Hematopoietic multipotent progenitor cell treated with erythropoietin and hydrocortisone succinate and interleukin-3 and kit ligand, for 8 days (in vitro differentiated cells): ENCODE data around the gene SMG6.
"Not testable (repeated sequence)": the region's sequence is repeated elsewhere in the genome, so short reads cannot be mapped to it uniquely, and the experiment has no call there.

Source experiments
- DNase-seq: peaks from one replicate; pipeline ENCODE4 v3.0.0-alpha.2; 2015

Gene SMG6

DNA sequence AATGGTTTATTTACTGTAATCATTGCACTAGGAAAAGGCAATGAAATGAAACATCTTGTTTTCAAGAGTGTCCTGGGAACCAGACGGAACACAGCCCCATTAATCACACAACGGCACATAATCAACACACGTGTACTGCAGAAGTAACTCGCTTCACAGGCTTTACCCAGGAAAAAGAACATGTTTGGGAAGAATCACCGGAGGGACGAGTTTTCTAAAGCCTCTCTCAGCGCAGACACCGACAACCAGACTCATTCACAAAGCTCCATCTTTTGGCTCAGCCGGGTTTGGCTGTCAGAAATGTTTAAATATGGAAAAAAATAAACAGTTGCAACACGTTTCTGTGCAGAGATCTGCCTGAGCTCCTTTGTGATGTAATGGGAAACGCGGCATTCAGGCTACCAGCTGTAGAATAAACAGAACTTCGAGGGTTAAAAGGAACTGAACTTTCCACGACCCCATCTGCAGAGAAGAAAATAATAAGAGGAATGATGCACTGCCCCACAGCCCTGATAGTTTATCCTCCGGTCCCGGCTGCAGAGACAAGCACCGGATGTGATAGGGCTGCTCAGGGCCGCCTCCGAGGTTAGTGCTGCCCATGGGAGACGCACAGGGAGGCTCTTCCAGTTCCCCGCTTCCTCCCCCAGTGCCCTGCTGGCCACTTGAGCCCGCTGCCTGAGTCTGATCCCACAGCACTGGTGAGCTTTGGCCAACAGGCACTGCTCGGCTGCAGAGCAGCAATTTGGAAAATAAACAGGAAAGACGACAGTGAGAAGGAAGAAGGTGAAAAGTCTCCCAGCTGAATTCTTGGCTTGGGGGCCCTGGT lies 128.9 kb downstream of the SMG6 start:
- DNase-seq: no peak

DNA sequence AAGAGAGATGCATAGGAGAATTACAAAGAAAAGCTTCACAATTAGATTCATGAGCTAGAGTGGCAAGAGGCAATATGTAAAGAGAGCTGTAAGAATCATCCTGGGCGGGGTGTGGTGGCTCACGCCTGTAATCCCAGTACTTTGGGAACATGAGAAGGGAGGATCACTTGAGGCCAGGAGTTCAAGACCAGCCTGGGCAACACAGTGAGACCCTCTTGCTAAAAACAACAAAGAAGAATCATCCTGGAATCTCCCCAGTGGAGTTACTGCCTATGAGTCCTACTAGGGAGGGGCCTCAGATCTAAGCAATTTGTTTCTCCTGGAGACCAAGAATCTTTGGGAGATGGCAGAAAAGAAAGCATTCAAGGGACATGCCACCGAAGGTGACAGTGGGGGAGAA lies 129.6 kb downstream of the SMG6 start:
- no peak for DNase-seq

DNA sequence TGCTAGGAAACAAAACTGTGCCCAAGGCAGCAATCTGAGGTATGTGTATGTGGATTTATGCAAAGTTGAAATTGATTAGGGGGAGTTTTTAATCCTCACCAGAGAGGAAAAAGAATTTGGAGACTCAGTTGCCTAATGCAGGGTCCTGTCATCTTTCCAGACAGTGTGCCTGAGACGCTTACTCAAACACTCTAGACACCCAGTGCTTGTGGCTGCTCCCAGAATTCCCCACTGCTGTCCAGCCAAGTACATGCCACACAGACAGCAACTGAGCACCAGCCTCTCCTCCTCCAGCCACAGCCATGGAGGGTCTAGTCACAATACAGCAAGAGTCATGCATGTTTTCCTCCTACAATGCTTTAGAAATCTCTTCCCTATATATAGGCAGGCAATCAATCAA lies 130.6 kb downstream of the SMG6 start:
- DNase-seq: no peak

DNA sequence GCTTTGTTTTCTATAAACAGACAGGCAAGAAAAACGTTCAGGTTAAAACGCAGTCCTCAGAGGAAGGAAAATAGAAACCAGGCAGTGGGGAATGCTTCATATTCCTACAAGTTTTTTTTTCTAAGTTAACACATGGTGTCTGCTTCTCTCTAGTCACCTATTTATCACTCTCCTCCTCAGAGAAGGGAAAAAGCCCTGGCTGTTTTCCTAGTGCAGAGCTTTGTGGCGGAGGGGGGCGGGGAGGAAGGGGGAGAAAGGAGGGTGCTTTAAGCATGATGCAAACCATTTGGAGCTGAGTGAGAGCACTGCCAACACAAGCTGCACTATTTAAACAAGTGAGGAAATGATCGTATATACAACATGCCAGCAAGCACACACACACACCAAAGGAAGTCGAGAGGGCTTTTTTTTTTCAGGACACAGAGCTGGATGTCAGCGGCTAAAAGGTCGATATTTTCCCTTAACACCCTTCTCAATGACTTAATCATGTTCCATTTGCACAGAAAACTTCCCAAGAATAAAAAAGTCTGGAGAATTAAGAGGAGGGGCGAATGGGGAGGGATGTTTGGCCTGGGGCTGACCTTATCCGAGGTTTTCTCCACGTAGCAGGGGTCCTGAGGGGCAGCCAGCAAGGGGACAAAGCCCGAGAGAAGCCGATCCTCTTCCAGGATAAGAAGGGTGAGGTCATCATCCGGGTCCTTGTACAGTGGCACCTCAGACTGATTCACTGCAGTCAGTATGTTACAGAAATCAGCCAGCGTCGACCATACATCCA lies 131.3 kb downstream of the SMG6 start:
- DNase-seq: no peak

DNA sequence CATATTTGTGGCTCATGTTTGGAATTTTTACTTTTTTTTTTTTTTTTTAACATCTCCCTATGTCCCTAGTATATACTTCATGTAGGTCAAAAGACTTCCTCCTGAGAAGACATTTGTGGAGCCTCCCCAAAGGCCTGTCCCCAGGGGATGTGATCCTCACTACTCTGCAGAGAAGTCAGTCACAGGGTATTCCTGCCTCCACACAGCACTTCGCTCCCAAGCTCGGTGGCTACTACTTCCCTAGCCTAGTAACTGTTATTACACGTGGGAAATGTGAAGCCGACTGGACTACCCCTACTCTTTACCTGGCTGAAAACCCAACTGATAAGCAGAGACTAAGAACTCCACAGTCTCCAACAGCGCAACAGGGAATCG lies 131.9 kb downstream of the SMG6 start:
- no peak for DNase-seq

DNA sequence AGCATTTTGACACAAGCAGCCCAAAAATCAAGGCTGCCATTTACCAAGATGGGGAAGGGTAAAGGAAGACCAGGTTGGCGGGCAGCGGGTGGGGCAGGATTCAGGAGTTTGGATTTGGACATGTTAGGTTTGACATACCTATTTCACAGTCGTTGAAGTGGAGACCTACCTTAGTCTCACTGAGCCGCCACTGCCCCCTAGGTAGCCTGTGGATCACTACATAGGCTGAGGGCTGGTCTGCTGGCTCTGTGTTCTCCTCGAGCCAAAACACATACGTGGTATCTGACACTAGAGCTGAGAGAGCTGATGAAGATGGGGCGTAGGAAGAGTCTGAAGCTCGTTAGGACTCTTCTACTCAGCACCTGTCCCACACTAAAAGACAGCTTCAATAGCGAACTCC lies 133.6 kb downstream of the SMG6 start:
- peak; percentile 21 for DNase-seq

DNA sequence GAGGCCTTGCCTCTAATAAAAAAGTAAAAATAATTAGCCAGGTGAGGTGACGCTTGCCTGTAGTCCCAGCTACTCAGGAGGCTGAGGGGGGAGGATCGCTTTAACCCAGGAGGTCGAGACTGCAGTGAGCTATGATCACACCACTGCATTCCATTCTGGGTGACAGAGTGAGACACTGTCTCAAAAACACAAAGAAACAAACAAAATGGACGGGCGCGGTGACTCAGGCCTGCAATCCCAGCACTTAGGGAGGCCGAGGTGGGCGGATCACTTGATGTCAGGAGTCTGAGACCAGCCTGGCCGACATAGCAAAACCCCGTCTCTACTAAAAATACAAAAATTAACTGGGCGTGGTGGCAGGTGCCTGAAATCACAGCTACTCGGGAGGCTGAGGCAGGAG lies 137.9 kb downstream of the SMG6 start:
- not testable (repeated sequence) for DNase-seq

DNA sequence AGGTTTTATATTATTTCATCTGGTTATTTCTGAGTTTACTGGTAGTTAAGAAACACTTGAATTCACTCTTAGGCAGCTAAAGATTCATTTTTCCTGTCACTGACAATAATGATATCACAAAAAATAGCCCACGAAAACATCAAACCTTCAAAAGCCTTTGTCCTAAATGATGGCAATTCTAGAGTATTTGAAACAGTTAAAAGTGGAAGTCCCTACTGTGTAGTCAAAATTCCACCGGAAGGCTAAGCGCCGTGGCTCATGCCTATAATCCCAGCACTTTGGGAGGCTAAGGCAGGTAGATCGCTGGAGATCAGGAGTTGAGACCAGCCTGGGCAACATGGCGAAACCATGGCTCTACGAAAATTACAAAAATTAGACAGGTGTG lies 145.2 kb downstream of the SMG6 start:
- DNase-seq: no peak

DNA sequence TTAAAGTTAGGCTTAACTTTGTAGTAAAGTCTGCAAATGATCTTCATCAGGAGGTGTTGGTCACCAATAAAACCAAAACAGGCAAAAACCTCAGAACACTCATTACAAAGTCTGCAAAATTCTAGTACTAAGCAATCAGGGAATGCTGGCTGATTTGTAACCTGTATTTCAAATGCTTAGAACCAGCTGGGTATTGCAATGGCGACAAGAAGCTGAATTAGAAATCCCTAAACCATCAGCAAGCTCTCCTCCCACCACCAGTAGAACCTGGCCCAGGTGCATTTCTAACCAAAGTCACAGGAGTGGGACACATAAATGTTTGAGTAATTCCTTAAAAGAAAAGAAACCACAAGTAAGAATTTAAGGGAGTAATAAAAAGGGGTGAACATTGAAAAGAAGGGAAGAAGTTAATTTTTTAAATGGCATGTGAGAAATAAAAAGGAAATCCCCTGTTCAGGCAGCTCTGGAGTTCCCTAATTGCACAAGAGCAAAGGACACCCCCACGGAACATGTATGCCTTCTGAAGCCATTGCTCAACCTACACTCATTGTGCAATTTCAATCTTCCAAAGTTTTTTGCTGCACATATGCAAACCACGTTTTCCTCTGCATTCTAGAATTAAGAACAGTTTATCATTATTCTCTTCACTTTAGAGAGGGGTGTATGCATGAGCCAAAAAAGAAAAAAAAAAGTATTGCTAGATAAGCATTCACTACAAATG lies 145.8 kb downstream of the SMG6 start:
- DNase-seq: no peak

DNA sequence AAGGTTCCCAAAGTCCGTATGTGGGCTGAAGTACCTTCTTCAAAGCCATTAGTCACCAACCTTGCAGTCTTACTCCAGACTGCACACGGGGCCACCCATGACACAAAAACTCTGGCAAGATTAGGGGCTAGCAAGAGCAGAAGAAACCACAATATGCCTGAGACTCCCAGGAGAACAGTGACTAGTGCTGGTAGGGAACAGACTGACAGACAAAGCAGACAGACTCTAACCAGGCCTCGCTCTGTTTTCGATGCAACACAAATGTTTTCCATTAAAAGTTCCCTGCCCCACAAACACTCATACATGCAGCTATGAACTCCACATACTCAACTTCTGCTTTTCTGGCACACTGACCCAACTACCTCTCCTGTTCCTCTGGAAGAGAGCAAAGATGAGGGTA lies 146.5 kb downstream of the SMG6 start:
- no peak for DNase-seq

DNA sequence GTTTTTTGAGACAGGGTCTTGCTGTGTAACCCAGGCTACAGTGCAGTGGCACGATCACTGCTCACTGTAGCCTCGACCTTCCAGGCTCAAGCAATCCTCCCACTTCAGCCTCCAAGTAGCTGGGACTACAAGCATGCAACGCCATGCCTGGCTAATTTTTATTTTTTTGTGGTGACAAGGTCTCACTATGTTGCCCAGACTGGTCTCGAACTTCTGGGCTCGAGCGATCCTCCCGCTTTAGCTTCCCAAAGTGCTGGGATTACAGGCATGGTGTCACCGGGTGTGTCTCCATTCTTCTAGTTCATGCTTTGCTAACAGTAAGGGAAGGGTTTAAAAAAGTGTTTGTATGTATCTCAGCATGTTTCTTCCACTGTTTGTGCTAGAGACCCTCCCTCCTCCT lies 146.9 kb downstream of the SMG6 start:
- DNase-seq: no peak

DNA sequence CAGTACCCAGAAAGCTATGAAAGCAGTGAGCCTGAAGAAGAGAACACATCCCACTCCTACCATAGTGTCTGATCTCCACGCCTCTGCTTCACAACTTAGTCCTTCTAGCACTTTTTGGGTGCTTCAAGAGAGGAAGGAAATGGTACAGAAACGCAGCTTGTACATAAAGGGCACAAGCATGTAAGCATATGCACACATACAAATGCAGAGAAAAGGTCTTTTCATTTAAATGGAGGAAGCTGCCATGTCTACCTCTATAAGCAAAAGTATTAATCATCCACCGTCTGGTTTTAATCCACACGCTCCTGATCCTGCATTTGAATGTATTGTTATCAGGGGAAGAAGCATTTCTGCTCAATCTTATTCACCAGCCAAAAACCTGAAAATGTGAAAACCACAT lies 148.0 kb downstream of the SMG6 start:
- DNase-seq: no peak

DNA sequence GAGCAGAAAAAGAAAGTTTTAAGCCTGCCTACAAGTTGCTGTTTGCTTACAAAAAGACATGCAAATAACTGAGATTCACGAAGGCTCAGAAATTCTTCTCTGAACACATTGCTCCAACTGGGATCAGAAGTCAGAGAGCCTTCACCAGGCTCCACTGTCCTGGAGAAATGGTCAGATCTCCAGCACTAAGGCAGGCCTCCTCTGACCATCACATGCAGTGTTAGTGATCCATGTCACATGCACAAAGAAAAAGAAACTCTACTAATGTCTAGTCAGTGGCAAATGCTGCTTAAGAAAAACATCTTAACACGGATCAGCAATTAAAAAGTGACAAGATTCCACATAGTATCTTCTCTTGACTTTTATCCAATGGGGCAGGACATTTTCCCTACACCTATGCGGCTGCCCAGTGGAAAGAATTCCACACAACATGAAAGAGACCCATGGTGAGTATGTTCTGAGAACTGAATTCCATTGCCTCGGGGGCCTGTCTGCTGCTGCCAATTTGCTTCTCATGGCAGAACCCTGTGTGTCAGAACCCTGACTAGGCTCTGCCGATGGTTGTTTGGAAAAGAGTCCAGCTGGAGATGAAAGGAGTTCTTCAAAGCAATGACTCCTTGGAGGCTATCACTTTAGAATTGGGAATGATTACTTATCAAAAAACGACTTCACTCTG lies 152.1 kb downstream of the SMG6 start:
- DNase-seq: no peak

DNA sequence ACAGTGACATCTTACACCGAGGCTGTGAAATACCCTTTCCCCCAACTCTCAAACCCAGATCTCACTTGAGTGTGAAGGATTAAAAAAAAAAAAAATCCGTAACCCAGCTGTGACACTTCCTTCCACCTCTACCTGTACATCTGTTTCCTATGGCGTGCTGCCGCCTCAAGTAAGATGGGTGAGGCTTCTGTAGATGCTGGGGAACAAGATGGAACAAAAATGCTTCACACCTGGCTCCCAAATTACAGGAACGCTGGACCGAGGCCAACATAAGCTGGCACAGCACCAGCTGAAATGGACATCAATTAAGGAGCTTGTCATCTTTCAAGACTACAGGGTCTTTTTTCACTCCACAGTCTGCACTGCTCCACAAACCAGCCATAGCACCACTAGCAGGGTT lies 152.8 kb downstream of the SMG6 start:
- DNase-seq: no peak

DNA sequence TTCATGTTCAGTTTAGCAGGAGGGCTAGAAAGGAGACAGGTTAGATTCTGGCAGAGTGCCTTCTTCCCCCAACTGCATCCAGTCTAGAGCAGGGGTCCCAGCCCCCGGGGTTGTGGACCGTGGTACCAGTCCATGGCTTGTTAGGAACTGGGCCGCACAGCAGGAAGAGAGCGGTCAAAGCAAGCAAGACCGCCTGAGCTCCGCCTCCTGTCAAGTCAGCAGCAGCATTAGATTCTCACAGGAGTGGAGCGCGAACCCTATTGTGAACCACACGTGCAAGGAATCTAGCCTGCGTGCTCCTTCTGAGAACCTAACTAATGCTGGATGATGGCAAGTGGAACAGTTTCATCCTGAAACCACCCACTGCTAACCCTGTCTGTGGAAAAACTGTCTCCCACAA lies 153.7 kb downstream of the SMG6 start:
- no peak for DNase-seq

DNA sequence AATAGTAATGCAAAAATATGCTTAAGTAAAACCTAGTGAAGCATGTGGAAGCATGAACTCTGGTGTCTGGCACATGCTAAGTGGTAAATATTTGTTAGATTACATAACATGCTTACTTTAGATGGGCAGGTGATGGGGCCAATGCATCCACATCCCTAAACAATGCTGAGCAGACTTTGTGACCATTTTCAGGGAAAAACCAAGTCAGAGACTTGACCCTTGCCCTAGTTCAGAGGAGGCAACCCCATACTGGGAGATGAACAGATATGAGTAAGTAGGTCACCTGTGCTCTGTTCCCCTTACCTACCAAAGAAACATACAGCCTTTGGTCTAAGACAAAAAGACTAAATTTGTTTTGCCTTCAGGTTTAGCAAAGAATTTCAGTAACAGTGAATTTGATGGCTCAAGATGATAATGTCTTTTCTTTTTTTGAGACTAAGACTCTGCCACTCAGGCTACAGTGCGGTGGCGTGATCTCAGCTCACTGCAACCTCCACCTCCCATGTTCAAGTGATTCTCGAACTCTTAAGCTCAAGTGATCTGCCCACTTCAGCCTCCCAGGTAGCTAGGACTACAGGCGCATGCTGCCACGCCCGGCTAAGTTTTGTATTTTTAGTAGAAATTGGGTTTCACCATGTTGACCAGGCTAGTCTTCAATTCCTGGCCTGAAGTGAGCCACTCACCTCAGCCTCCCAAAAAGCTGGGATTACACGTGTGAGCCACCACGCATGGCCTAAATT lies 157.3 kb downstream of the SMG6 start:
- no peak for DNase-seq

DNA sequence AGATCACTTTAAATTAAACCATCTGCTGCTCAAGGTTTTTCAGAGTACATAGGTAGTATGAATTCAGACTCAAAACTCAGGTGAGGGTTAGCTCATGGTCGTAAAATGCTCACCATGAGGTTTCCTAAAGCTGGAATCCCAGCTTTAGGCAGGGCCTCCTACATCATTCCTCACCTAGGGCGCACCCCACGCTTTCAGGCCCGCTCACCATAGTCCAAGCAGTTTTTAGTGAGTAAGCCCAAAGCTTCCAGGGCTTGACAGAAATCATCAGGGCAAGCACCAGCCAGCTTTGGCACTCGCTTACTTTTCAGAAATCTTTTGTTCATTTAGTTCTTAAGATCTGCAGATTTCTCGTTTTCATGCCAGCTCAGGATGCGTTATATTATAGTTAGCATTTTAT lies 158.9 kb downstream of the SMG6 start:
- DNase-seq: no peak

DNA sequence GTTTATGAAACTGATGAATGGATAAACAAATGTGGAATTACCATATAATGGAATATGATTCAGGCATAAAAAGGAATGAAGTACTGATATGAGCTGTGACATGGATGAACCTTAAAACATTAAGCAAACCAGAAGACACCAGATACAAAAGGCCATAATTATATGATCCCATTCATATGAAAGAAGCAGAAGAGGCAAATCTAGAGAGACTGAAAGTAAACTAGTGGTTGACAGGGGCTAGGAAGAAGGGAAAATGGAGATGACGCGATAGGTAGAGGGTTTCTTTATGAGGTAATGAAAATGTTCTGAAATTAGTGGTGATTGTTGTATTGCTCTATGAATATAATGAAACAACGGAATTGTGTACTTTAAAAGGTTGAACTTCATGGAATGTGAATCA lies 160.3 kb downstream of the SMG6 start:
- no peak for DNase-seq

DNA sequence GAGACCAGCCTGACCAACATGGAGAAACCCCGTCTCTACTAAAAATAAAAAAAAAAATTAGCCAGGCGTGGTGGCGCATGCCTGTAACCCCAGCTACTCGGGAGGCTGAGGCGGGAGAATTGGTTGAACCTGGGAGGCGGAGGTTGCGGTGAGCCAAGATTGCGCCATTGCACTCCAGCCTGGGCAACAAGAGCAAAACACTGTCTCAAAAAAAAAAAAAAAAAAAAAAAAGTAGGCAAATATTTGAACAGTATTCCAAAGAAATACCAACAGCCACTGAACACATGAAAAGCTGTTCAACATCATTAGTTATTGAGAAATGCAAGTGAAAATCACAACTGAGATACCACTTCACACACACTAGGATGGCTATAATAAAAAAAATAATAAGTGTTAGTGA lies 160.9 kb downstream of the SMG6 start:
- not testable (repeated sequence) for DNase-seq

DNA sequence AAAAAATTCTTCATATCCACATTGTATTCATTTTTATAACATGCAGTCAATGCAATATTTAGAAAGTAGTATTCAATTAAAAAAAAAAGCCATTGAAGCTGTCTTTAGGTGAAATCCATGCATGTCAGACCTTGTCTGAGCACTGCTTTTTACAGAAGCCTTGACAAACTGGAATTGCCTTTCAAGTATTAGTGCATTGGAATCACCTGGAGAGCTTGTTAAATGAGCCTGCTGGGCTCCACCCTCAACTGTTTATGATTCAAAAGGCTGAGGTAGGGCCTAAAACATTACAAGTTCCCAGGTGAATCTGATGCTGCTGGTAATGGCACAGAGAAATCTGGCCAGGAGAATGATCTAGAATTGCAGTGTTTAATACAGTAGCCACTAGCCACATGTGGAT lies 162.9 kb downstream of the SMG6 start:
- DNase-seq: no peak

DNA sequence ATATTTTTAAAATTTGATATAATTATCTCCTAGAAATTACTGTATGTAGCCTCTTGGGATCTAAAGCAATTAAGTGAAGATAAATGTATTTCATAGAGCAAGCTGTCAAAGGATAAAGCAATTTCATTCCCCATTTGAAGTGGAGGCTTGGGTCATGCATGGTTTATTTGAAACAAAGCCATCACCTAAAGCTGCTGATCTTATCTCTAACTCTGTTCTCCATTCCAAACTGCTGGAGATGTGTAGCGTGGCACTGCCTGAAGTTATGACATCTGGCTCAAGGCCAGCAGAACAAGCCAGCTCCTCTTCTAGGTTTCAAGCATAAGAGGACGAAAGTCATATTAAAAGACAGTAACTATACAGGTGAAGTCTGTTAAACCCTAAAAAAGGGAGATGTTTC lies 164.8 kb downstream of the SMG6 start:
- DNase-seq: peak; percentile 42

DNA sequence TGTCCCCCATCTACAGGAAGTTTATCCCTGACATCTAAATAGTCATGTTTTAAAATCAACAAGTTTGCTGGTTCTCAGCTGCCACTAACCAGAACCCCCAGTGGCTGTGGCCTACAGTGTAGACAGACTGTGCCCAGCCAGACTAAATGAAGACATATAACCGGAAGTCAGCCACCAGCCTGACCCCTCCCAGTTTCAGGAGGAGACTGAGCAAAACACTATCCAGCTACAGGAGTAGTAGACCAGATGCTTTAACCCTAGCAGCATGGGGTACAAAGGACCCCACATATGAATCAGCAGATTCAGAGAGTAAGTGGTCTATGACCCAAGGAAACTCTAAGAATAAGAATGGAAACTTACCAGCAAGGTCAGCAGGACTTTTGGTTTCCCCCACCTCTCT lies 165.3 kb downstream of the SMG6 start:
- peak; percentile 29 for DNase-seq
